ENCODE data around the gene HPSE2.
A peak's percentile ranks its signal among the peaks of the same experiment; 100 is the strongest.

Gene HPSE2

GRCh38 chr10:98485959-98486358 lies 749.7 kb downstream of the HPSE2 start:
- no peak for DNase-seq

- DNase-seq, result no peak
Measured at GRCh38 chr10:98483658-98484057, 752.0 kb downstream of the HPSE2 start.

- no peak for DNase-seq
Measured at GRCh38 chr10:98482096-98482495, 753.6 kb downstream of the HPSE2 start.

GRCh38 chr10:98481404-98481945 lies 754.2 kb downstream of the HPSE2 start:
- DNase-seq, result no peak

- DNase-seq, result no peak
Measured at GRCh38 chr10:98478430-98479222, 757.0 kb downstream of the HPSE2 start.

- no peak for DNase-seq
Measured at GRCh38 chr10:98477861-98478260, 757.8 kb downstream of the HPSE2 start.

- peak; percentile 19 for DNase-seq
Measured at GRCh38 chr10:98474628-98475027, 761.0 kb downstream of the HPSE2 start.

GRCh38 chr10:98472196-98472595 lies 763.5 kb downstream of the HPSE2 start:
- DNase-seq, result no peak

- DNase-seq, result no peak
Measured at GRCh38 chr10:98470850-98471249, 764.8 kb downstream of the HPSE2 start.

GRCh38 chr10:98469001-98469931 lies 766.4 kb downstream of the HPSE2 start:
- no peak for DNase-seq

- DNase-seq, result peak; percentile 97
Measured at GRCh38 chr10:98467506-98468318, 767.9 kb downstream of the HPSE2 start.

GRCh38 chr10:98466861-98467505 lies 768.7 kb downstream of the HPSE2 start:
- DNase-seq, result peak; percentile 98

- DNase-seq, result no peak
Measured at GRCh38 chr10:98465866-98466265, 769.8 kb downstream of the HPSE2 start.

- peak; percentile 92 for DNase-seq
Measured at GRCh38 chr10:98463976-98464754, 771.5 kb downstream of the HPSE2 start.

GRCh38 chr10:98463016-98463415 lies 772.6 kb downstream of the HPSE2 start:
- DNase-seq, result peak; percentile 94

- DNase-seq, result no peak
Measured at GRCh38 chr10:98461500-98461842, 774.2 kb downstream of the HPSE2 start.

GRCh38 chr10:98460837-98461499 lies 774.7 kb downstream of the HPSE2 start:
- DNase-seq, result peak; percentile 99

- DNase-seq, result no peak
Measured at GRCh38 chr10:98458809-98459784, 776.6 kb downstream of the HPSE2 start.

GRCh38 chr10:98457721-98458120 lies 777.9 kb downstream of the HPSE2 start:
- peak; percentile 48 for DNase-seq
